ENCODE measurements around the gene ACTL8.

DNA sequence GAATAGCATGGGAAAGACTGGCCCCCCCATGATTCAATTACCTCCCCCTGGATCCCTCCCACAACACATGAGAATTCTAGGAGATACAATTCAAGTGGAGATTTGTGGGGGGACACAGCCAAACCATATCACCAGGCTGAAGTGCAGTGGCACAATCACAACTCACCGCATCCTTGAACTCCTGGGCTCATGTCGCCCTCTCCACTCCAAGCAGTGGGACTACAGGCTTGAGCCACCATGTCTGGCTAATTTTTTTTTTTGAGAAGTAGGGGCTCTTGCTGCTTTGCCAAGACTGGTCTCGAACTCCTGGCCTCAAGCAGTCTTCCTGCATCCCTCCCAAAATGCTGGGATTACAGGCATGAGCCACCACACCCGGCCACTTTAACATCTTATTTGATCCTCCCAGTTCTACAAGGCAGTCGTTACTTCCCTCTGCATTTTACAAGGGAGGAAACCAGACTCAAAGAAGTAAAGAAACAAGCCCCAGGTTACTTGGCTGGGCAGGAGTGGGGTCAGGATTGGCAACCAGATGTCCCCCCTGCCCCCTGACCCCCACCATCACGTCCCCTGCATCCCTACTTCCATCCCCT is 26.9 kb upstream of the ACTL8 start:
- TF ChIP-seq, protein P1, sequence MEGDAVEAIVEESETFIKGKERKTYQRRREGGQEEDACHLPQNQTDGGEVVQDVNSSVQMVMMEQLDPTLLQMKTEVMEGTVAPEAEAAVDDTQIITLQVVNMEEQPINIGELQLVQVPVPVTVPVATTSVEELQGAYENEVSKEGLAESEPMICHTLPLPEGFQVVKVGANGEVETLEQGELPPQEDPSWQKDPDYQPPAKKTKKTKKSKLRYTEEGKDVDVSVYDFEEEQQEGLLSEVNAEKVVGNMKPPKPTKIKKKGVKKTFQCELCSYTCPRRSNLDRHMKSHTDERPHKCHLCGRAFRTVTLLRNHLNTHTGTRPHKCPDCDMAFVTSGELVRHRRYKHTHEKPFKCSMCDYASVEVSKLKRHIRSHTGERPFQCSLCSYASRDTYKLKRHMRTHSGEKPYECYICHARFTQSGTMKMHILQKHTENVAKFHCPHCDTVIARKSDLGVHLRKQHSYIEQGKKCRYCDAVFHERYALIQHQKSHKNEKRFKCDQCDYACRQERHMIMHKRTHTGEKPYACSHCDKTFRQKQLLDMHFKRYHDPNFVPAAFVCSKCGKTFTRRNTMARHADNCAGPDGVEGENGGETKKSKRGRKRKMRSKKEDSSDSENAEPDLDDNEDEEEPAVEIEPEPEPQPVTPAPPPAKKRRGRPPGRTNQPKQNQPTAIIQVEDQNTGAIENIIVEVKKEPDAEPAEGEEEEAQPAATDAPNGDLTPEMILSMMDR (IDR thresholded peaks at IDR 0.05; ENCODE audit: low read depth, low read length, poor library complexity, severe bottlenecking) = no peak
- no peak for TF ChIP-seq EZH2phosphoT487 (IDR thresholded peaks at IDR 0.05; ENCODE audit: borderline replicate concordance, low read length)
